Mesothelial cell of epicardium (in vitro differentiated cells): ENCODE results near the gene TNFRSF4. TPM values are rescaled to one million over a fixed set of nuclear protein-coding genes. Genes with fewer than 3 reads are reported as not detected.

Source experiments
- DNase-seq, 2 experiments: peaks; one replicate each; pipeline ENCODE4 v3.0.0; 2021; ENCODE audit warnings: low spot score in 2 of 2; ENCODE audit not compliant: unreplicated experiment in 2 of 2
- H3K27ac Mint-ChIP-seq: 2 replicates; pipeline ENCODE4 v1.8.0; 2021; ENCODE audit warnings: mixed read lengths
- H3K27me3 Mint-ChIP-seq: 2 replicates; pipeline ENCODE4 v1.8.0; 2021; ENCODE audit warnings: low read depth, mixed read lengths
- H3K36me3 Mint-ChIP-seq: 2 replicates; pipeline ENCODE4 v1.8.0; 2021; ENCODE audit warnings: mixed read lengths
- H3K4me1 Mint-ChIP-seq: 2 replicates; pipeline ENCODE4 v1.8.0; 2021; ENCODE audit warnings: mixed read lengths
- H3K4me3 Mint-ChIP-seq: 2 replicates; pipeline ENCODE4 v1.8.0; 2021; ENCODE audit warnings: mild to moderate bottlenecking, moderate library complexity, mixed read lengths
- H3K9me3 Mint-ChIP-seq: 2 replicates; pipeline ENCODE4 v1.8.0; 2021; ENCODE audit warnings: mixed read lengths
- total RNA-seq: library from RNA; stranded (reverse); gene quantifications from 3 replicates; pipeline ENCODE4 v1.2.1, GENCODE V29; 2021
- TF ChIP-seq, protein P1 (sequence below): fragments of 200-600 bp; sonication (generic); IDR thresholded peaks from one replicate; pipeline ENCODE4 v1.5.0; 2021; ENCODE audit warnings: antibody characterized with exemption; ENCODE audit not compliant: unreplicated experiment

TNFRSF4 gene
- total RNA-seq, 1 donor from 2014 or later: 0.34 TPM

DNA sequence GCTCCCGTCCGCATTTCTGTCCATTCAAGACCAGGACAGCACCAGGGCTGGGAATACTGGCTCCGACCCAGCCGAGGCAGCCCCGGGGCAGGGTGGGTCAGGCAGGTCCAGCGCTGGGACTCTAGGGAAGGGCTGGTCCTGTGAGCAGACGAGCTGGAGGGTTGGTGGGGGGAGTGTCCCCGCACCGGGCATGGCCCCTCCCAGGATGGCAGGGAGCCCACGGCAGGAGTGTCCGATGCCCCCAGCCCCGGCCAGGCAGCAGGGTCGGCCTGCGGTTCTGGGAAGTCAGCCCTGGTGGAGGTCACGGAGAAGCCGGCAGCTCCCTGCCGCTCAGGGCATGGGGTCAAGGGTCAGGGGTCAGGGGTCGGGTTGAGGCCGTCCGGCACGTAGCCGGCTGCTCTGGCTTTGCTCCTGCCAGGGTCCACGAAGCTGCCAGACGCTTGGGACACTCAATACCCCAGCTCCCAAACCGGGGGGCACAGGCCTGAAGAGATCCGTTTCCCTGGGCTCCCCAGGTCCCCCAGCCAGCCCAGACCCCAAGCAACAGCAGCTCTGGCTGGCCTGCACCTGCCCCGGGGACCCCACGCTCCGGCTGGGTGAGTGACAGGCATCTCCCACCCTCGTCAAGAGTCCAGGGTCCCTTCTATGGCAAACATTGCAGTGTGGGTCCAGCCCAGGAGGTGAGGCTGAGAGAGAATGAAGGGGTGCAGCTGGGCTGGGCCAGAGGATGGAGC lies 25.8 kb upstream of the TNFRSF4 start:
- H3K4me3 Mint-ChIP-seq: no peak overlapping the region
- H3K27ac Mint-ChIP-seq: no peak overlapping the region
- peaks cover 2% of the 10 kb centered on the region for H3K36me3 Mint-ChIP-seq
- TF ChIP-seq, protein P1, sequence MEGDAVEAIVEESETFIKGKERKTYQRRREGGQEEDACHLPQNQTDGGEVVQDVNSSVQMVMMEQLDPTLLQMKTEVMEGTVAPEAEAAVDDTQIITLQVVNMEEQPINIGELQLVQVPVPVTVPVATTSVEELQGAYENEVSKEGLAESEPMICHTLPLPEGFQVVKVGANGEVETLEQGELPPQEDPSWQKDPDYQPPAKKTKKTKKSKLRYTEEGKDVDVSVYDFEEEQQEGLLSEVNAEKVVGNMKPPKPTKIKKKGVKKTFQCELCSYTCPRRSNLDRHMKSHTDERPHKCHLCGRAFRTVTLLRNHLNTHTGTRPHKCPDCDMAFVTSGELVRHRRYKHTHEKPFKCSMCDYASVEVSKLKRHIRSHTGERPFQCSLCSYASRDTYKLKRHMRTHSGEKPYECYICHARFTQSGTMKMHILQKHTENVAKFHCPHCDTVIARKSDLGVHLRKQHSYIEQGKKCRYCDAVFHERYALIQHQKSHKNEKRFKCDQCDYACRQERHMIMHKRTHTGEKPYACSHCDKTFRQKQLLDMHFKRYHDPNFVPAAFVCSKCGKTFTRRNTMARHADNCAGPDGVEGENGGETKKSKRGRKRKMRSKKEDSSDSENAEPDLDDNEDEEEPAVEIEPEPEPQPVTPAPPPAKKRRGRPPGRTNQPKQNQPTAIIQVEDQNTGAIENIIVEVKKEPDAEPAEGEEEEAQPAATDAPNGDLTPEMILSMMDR: no peak
- peaks cover 5% of the 10 kb centered on the region for H3K4me1 Mint-ChIP-seq
- no peak for DNase-seq
- no peaks in the 10 kb centered on the region for H3K9me3 Mint-ChIP-seq
- no peaks in the 10 kb centered on the region for H3K27me3 Mint-ChIP-seq

DNA sequence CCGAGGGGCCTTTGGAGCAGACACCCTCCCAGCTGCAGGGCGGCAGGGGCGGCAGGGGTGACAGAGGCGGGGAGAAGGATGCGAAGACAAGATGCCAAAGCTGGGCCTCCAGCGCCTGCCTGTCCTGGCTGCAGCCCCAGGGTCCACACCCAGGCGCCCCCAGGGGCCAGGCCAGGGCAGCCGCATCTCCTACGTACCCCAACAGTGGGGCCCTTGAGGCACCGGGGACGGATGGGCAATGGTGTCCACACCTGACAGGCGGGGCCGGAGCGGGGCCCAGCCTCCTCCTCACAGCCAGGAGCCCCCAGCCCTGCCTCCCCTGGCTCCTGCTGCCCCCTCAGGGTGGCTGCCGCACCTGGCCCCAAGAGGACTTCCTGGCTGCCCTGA lies 25.3 kb upstream of the TNFRSF4 start:
- Mint-ChIP-seq H3K27ac (no peak overlapping the region), H3K4me3 (no peak overlapping the region), H3K4me1 (peaks cover 10% of the 10 kb centered on the region), H3K27me3 (no peaks in the 10 kb centered on the region), H3K9me3 (no peaks in the 10 kb centered on the region), H3K36me3 (peaks cover 7% of the 10 kb centered on the region)
- TF ChIP-seq, protein P1: no peak
- DNase-seq: no peak

DNA sequence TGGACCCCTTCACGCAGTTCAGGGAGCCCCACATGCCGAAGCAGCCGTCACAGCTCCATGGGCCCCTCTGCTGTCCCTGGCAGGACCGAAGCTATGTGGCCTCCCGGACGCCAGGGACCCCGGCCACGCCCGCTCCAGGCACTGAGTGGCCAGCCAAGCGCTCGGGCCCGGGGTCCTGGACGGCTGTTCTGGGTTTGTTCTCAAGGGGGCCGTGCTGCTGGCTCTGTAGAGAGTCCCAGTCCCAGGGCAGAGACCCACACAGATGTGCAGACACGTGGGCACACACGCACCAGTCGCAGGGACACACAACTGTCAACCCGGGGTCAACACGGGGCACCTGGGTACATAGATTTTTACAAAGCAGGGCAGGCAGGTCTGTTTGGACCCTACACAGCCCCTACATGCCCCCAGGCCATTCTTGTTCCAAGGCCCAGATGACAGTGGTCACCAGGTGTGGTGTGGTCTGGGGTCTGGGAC lies 24.8 kb upstream of the TNFRSF4 start:
- H3K4me3 Mint-ChIP-seq: no peak overlapping the region

DNA sequence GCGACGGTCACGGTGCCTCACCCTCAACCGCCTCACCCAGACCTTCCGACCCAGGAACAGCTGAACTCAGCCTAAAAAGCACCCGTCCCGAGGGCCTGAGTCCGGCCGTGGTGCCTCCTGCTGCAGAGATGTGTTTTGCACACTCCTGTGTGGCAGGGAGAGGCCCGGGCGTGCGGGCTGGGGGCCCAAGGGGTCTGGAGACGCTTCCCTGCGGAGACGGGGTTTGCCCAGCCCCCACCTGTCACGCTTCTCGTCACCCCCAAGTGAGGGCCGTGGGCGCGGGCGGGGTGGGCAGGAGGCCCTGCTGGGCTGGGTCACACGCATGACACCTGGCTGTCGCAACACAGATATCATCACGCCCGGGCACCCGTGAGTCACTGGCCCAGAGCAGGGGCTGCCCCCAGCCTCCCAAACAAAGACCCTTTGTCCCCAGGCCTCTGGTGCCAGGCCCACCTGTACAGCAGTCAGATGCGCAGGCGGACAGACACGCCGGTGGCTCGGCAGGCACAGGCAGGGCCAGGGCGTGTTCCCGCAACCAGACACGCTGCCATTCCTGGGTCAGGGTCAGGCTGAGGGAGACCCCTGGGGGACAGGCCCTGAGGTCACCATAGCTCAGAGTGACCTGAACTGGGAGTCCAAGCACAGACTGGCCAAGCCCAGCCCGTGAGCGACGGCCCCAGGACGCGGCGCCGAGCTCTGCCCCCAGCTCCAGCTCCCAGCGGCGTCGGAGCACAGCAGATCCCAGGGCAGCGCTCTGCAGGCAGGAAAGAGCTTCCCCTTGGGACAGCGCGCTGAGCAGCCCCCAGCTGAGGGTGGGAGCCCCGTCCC lies 24.1 kb upstream of the TNFRSF4 start:
- peaks cover 15% of the 10 kb centered on the region for H3K36me3 Mint-ChIP-seq
- no peak overlapping the region for H3K4me3 Mint-ChIP-seq
- TF ChIP-seq, protein P1: no peak

More for the DNA sequence above, 24.8 kb upstream of the TNFRSF4 start:
- TF ChIP-seq, protein P1: no peak
- Mint-ChIP-seq H3K27me3 (no peaks in the 10 kb centered on the region), H3K27ac (no peak overlapping the region), H3K4me1 (peaks cover 14% of the 10 kb centered on the region), H3K9me3 (no peaks in the 10 kb centered on the region), H3K36me3 (peaks cover 11% of the 10 kb centered on the region)
- no peak for DNase-seq

DNA sequence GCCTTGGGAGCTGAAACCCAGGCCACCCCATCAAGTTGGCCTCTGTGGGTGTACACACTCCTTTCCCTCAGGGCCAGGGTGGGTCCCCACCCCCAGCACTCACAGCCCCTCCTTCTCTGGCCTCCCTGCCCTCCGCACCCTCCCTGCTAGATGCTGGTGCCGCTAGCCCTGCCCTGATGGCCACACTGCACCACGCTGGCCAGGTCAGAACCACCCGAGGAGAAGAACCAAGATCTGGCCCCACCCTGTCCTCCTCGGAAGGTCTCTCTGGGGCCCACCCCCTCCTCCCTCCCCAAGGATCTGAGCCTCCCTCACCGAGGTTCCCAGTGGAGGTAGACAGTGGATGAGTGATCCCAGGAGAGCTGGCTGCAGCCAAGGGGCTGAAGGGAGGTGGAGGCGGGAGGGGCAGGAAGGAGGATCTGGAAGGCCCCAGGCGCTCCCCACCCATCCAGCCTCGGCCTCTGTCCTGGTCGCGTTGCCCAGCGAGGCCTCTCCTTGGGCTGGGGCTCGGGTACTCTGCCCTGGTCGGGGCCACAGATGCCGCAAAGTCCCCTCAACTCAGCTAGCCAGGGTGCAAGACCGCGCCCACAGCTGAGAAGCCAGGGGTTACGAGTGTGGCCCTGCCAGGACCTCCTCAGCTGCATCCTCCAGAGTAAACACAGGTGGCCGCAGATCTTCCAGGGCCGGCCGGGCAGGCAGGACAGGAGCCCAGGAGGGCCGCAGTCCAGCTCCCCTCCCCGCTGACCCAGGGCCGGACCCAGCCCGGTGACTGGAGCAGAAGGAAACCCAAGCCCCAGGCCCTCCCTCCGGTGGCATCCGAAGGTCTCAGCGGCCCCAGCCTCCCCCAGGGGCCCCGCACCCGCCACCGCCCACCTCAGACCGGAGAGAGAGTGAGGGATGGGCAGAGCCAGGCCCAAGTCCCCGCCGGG lies 23.3 kb upstream of the TNFRSF4 start:
- TF ChIP-seq, protein P1: no peak
- H3K36me3 Mint-ChIP-seq: peaks cover 15% of the 10 kb centered on the region
- peaks cover 4% of the 10 kb centered on the region for H3K9me3 Mint-ChIP-seq
- no peak for DNase-seq
- H3K27ac Mint-ChIP-seq: peak overlapping the region; percentile 16
- H3K27me3 Mint-ChIP-seq: no peaks in the 10 kb centered on the region
- H3K4me3 Mint-ChIP-seq: no peak overlapping the region
- H3K4me1 Mint-ChIP-seq: peaks cover 18% of the 10 kb centered on the region

More for the DNA sequence above, 24.1 kb upstream of the TNFRSF4 start:
- H3K27me3 Mint-ChIP-seq: no peaks in the 10 kb centered on the region
- no peak overlapping the region for H3K27ac Mint-ChIP-seq
- no peak for DNase-seq
- H3K4me1 Mint-ChIP-seq: peaks cover 18% of the 10 kb centered on the region
- H3K9me3 Mint-ChIP-seq: peaks cover 4% of the 10 kb centered on the region
